Activated T-cell treated with anti-CD3 and anti-CD28 coated beads, Interleukin-2, amount 50 U/mL, for 48 hours (primary cell): ENCODE measurements around the gene ATG4C.
"Not testable (repeated sequence)": the region's sequence is repeated elsewhere in the genome, so short reads cannot be mapped to it uniquely, and the experiment has no call there.

Experiments used
- DNase-seq, 2 experiments: peaks; one replicate each; pipeline ENCODE4 v3.0.0-alpha.2; 2020

The ATG4C gene, protein sequence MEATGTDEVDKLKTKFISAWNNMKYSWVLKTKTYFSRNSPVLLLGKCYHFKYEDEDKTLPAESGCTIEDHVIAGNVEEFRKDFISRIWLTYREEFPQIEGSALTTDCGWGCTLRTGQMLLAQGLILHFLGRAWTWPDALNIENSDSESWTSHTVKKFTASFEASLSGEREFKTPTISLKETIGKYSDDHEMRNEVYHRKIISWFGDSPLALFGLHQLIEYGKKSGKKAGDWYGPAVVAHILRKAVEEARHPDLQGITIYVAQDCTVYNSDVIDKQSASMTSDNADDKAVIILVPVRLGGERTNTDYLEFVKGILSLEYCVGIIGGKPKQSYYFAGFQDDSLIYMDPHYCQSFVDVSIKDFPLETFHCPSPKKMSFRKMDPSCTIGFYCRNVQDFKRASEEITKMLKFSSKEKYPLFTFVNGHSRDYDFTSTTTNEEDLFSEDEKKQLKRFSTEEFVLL

DNA sequence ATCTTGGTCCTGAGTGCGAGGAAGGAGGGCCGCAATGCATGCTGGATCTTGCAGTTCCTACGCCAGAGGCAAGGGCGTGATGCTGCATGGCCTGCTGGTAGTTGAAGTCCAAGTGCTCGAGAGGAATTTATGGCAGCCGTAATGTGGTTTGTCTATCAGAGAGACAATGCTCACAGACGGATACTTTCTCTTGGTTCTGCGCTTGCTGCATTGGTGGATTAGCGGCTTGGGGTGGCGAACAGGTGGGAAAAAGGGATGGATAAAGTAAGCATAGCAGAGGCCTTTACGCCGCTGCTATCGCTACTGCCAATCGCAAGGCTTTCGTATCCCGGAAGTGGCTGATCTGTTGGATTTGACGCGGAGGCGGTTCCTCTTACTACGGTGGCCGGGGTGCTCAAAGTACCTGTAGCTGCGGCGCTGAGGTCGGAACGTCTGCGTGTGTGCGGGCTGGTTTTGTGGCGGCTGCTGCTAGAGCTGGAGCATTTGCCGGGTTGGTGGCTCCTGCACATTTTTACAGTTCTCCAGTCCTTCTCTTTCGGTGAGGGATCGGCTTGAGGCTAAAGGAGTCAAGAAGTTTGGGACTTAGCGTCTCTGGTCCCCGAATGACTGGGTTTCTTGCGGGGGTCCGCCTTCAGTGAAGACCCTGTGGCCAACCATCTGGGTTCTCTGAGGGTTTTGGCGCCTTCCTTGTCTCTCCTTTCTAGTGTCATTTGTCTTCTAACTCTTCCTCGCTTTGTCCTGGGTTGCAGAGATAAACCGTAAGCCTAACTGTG is at the start of gene ATG4C:
ATG4C (plus strand) TSS at position 397 of the 773 bp plus-strand sequence. CDS start 19,655 bp downstream, outside the sequence.
- DNase-seq = peak; percentile 90 to 92

DNA sequence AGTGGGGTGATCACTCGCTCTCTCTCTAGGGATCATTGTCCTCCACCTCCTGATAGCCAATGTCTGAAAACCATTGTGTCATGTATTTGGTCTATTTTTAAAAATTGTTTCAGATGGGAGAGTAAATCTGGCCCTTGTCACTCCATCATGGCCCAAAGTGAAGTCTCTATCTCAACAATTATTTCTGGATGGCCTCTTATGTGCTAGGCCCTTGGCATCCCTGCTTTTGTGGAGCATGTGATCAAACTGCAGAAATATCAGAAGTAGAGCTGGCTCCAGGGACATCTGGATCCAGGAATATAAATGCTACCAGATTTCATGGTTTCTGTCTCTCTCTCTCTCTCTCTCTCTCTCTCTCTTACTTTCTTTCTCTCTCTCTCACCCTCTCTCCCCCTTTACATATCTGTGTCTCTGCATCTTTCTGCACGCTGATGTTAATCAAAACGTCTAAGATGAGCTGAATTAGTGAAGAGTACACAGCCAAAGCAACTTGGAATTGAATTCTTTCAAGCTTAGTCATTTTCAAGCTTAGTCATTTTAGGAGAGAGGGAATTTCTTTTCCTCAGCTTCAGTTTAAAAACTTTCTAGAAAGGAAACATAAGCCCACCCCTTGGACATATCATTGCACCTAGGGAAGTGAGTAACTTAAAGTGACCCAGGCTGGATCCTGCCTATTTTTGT is 48.3 kb upstream of the ATG4C start:
- no peak for DNase-seq

DNA sequence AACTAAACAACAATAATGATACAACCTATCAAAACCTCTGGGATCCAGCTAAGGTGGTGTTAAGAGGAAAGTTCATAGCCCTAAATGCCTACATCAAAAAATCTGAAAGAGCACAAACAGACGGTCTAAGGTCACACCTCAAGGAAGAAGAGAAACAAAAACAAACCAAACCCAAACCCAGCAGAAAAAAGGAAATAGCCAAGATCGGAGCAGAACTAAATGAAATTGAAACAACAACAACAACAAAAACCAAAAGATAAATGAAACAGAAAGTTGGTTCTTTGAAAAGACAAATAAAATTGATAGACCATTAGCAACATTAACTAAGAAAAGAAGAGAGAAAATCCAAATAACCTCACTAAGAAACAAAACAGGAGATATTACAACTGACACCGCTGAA is 43.2 kb upstream of the ATG4C start:
- not testable (repeated sequence) for DNase-seq

DNA sequence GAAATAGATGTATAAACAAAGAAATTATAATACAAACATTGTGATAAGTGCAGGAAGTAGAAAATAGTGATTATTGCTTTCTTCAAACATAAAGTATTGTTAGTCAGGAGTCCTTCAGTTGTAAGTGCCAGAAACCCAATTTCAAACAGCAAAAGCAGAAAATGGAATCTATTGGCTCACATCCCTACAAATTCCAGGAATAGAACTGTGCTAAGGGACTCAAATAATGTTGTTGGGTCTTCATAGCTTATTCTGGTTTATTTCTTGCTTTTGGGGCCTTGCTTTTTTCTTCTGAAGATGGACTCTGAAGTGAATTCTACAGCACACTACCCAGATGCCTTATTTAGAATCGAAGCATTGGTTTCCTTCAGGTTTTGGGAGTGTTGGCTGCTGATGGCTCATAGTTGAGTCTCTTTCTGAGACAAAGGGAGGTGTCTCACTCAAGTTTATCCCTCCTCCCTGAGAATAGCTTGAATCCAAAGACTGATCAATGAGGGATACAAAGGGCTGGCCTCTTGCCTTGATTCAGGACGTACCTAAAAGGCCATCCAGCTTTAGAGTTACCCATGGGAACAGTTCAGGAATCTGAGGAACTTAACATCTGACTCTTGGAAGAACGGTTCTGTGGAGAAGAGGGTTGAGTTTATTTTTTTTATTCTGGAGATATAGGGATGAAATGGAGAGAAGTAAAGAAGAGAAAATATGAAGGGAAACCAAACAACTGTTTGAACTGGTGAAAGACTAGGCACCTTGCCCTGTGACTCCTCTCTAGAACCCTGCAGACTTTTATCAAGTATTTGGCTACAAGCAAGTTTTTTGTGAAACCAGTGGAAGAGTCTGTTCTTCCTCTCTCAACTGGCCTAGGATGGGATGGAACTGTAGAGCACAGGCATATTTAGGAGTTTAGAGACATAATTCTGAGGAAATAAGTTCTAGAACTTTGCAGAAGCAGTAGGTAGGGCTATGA is 39.0 kb upstream of the ATG4C start:
- no peak for DNase-seq

DNA sequence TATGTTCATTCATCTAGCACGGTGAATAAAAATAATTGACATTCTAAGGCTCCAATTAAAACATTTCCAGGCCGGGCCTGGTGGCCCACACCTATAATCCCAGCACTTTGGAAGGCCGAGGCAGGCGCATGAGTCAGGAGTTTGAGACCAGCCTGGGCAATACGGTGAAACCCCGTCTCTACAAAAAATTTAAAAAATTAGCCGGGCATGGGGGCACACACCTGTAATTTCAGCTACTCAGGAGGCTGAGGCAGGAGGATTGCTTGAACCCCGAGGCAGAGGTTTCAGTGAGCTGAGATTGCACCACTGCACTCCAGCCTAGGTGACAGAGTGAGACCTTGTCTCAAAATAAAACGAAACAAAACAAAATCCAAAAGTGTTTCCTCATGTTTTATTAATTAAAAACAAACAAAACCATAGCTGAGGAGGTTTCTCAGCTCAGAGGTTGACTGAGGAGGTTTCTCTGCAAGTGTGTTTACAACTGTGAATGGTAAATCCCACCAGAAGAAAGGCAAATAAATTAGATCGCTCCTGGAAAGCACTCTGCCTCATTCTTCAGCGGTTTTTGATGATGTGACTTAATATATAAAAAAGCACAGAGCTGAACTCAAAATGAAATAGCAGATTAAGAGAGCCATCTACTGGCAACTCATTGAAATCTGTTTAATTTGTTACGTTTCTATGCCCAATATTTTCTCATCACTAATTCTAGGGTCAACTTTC is 37.7 kb upstream of the ATG4C start:
- DNase-seq = no peak

GRCh38 chr1:62746809-62747138 is 37.2 kb upstream of the ATG4C start:
- DNase-seq = no peak

- DNase-seq = no peak
Observed at GRCh38 chr1:62753031-62753965, 30.6 kb upstream of the ATG4C start.

GRCh38 chr1:62754938-62755337 is 29.0 kb upstream of the ATG4C start:
- DNase-seq = not testable (repeated sequence)

GRCh38 chr1:62756255-62756884 is 27.6 kb upstream of the ATG4C start:
- not testable (repeated sequence) for DNase-seq

GRCh38 chr1:62759232-62759875 is 24.6 kb upstream of the ATG4C start:
- not testable (repeated sequence) for DNase-seq

DNA sequence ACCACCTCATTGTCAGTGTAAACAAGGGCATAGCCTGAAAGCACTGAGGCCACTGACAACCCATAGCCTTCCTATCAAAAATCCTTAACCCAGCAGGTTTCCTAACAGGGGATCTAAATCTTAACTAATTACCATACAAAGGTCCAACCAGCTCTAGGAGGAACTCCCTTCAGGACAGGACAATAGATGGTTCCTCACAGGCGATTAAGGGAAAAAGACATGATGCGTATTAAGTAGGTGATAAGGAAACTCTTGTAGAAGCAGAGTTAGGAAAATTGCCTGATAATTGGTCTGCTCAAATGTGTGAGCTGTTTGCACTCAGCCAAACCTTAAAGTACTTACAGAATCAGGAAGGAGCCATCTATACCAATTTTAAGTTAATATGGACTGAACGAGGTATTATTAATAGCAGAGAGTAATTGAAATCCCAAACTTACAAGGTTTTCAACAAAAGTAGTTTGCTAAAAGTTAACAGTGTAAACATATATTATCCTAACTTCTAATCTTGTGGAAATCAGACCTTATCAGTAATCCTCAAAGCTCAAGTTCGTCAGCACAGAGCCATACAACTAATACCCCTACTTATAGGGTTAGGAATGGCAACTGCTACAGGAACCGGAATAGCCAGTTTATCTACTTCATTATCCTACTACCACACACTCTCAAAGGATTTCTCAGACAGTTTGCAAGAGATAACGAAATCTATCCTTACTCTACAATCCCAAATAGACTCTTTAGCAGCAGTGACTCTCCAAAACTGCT is 23.7 kb upstream of the ATG4C start:
- DNase-seq = not testable (repeated sequence)

DNA sequence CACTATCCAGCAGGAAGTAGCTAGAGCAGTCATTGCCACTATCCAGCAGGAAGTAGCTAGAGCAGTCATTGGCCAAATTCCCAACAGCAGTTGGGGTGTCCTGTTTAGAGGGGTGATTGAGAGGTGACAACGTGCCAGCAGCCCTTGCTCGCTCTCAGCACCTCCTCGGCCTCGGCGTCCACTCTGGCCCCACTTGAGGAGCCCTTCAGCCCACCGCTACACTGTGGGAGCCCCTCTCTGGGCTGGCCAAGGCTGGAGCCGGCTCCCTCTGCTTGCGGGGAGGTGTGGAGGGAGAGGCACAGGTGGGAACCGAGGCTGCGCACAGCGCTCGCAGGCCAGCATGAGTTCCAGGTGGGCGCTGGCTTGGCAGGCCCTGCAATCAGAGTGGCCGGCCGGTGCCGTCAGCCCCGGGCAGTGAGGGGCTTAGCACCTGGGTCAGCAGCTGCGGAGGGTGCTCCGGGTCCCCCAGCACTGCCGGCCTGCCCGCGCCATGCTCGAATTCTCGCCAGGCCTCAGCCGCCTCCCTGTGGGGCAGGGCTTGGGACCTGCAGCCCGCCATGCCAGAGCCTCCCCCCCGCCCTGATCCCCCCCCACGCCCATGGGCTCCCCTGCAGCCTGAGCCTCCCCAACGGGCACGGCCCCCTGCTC is 22.6 kb upstream of the ATG4C start:
- DNase-seq = not testable (repeated sequence)

DNA sequence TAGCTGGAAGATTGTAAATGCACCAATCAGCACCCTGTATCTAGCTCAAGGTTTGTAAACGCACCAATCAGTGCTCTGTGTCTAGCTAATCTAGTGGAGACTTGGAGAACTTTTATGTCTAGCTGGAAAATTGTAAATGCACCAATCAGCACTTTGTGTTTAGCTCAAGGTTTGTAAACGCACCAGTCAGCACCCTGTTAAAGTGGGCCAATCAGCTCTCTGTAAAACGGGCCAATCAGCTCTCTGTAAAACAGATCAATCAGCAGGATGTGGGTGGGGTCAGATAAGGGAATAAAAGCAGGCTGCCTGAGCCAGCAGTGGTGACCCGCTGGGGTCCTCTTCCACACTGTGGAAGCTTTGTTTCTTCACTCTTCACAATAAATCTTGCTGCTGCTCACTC is 21.9 kb upstream of the ATG4C start:
- not testable (repeated sequence) for DNase-seq

DNA sequence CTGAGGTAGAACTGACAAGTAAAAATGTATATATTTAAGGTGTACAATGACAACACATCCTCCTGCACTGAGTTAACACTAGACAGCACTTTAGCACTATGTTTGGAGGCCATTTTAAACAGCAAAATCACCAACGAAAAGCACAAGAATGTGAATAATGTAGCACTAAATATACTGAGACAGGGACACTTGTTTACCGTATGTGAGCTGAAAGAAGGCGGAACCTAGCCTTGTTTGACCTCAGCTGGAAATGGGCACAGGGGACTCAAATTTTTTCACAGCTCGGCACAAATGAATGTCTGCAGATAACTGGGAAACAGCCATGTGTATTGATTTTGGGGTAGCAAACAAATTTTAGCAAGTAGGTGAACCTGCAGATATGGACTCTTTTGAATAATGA is 18.0 kb upstream of the ATG4C start:
- no peak for DNase-seq

DNA sequence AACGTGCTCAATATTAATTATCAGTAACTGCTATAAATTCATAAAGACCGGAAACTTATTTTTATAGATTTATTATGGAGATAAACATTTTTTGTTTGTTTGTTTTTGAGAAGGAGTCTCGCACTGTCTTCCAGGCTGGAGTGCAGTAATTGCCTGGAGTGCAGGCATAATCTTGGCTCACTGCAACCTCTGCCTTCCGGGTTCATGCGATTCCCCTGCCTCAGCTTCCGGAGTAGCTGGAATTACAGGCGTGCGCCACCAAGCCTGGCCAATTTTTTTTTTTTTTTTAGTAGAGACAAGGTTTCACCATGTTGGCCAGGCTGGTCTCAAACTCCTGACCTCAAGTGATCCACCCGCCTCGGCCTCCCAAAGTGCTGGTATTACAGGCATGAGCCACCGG is 15.4 kb upstream of the ATG4C start:
- DNase-seq = not testable (repeated sequence)

DNA sequence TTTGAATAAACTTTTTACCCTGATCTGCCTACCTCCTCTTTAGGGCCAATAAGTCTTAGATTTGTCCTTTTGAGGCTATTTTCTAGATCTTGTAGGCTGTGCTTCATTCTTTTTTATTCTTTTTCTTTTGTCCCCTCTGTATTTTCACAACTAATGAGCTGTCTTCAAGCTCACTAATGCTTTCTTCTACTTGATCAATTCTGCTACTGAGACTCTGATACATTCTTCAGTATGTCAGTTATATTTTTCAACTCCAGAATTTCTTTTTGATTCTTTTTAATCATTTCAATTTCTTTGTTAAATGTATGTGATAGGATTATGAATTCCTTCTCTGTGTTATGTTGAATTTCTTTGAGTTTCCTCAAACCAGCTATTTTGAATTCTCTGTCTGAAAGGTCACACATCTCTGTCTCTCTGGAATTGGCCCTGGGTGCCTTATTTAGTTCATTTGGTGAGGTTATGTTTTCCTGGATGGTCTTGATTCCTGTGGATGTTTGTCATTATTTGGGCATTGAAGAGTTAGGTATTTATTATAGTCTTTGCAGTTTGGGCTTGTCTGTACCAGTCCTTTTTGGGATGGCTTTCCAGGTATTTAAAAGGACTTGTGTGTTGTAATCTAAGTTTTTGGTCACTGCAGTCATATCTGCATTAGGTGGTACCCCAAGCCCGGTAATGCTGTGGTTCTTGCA is 11.2 kb upstream of the ATG4C start:
- no peak for DNase-seq

DNA sequence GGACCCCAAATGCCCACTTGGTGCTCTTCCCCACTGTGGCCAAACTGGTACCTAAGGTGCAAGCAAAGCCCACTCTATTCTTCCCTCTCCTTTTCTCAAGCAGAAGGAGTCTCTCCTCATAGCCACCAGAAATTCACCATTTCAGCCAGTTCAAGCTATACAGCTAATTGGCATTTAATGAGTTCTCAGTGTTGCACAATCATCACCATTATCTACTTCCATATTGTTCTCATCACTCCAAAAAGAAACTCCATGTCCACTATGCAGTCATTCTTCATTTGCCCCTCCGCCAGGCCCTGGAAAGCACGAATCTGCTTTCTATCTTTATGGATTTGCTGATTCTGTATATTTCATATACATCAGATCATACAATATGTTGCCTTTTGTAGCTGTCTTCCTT is 9.9 kb upstream of the ATG4C start:
- no peak for DNase-seq
